Stimulated activated CD8-positive, alpha-beta memory T cell treated with anti-CD3 and anti-CD28 coated beads, Interleukin-15, amount 100 ng/mL, for 48 hours (primary cell): ENCODE measurements around the gene ITGB8.

Experiments used
- DNase-seq, 2 donors: peaks; one replicate each; pipeline ENCODE4 v3.0.0-alpha.2; 2020; ENCODE audit warnings: low read depth in 2 of 2

ITGB8 gene

GRCh38 chr7:20464891-20465290 lies 134.2 kb downstream of the ITGB8 start:
- no peak for DNase-seq
